NT2/D1 (cell line): Measurements from ENCODE around the gene STRAP.

Experiments
- DNase-seq: peaks from one replicate; pipeline ENCODE4 v3.0.0-alpha.2; 2011; ENCODE audit warnings: low read depth, low spot score
- H3K27me3 ChIP-seq: 2 replicates; pipeline ENCODE4 v1.6.0; 2011; ENCODE audit warnings: mild to moderate bottlenecking; ENCODE audit not compliant: insufficient read length, insufficient read depth
- H3K36me3 ChIP-seq: 2 replicates; pipeline ENCODE4 v1.6.1; 2011; ENCODE audit warnings: mild to moderate bottlenecking, low read length, mixed read lengths; ENCODE audit not compliant: insufficient read depth, insufficient read length
- H3K4me1 ChIP-seq: 2 replicates; pipeline ENCODE4 v1.5.1; 2011; ENCODE audit not compliant: insufficient read depth, insufficient read length
- H3K4me3 ChIP-seq: 2 replicates; pipeline ENCODE4 v1.5.1; 2011; ENCODE audit warnings: low read depth; ENCODE audit not compliant: insufficient read length
- H3K9ac ChIP-seq: 2 replicates; pipeline ENCODE4 v1.6.0; 2011; ENCODE audit warnings: low read depth; ENCODE audit not compliant: insufficient read length
- H3K9me3 ChIP-seq: 2 replicates; pipeline ENCODE4 v1.5.1; 2011; ENCODE audit warnings: mild to moderate bottlenecking, low read length; ENCODE audit not compliant: insufficient read depth
- SUZ12 ChIP-seq: IDR thresholded peaks from 2 replicates; pipeline ENCODE4 v1.6.1; 2011; ENCODE audit not compliant: insufficient read length, insufficient read depth; ENCODE audit errors: extremely low read depth
- YY1 ChIP-seq: IDR thresholded peaks from 2 replicates; pipeline ENCODE4 v1.6.1; 2011; ENCODE audit not compliant: insufficient read length, insufficient read depth
- ZNF274 ChIP-seq: IDR thresholded peaks from 2 replicates; pipeline ENCODE4 v1.6.1; 2011; ENCODE audit warnings: mild to moderate bottlenecking, low read depth, low read length

STRAP gene

DNA sequence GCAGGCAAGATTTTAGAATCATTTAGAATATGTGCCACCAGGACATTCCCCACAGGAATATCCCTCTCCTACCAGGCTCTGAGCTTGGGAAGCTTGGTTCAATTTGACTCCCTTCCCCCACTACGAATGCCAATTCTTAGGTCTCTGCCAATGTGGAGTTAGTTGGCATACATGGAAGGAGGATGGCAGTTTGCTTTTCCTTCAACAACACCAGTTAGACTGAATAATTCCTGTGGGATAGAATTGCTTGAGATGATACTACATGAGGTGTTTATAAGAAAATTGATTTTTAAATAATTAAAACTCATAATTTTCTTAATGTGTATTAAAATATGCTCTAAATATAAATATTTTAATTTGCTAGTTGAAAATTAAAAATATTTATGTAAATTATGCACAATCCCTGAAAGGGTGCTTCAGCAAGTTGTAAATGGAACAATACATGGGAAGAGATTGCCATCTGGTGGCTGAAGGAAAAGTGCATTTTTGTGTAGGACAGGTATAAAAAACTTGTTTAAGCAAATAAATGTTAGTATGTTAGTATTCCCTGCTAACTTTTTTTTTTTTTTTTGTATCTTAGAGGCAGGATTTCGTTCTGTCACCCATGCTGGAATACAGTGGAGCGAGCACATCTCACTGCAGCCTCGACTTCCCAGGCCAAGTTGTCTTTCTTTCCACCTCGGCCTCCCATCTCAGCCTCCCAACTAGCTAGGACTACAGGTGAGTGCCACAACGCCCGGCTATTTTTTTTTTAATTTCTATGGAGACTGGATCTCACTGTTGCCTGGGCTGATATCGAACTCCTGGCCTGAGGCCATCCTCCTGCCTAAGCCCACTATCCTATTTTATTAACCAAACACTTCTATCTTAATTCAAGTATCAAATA, 25.8 kb upstream of the STRAP start:
- H3K27me3 ChIP-seq: no peaks in the 10 kb centered on the region
- no peaks in the 10 kb centered on the region for H3K36me3 ChIP-seq
- no peaks in the 10 kb centered on the region for H3K4me1 ChIP-seq
- H3K4me3 ChIP-seq: no peak overlapping the region
- no peaks in the 10 kb centered on the region for H3K9me3 ChIP-seq
- DNase-seq: peak; percentile 72
- H3K9ac ChIP-seq: no peak overlapping the region
- TF ChIP-seq SUZ12 (no peak), YY1 (no peak), ZNF274 (no peak)

DNA sequence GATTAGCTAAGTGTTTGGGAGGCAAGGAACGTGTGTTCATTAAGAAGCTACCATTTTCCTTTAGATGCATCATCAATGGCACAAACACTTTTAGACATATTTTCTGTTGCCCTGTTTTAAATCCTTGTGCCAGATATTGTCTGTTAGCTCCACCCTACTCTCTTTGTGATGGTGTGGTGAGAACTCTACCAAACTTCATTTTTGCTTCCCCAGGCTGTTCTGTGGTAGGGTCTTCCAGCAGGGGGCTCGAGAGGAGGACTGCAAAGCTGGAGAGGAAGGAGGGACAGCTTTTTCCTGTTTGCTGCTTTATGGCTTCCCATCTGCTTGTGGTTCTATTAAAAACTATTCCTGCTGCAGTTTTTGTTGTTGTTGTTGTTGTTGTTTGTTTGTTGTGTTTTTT, 23.8 kb upstream of the STRAP start:
- DNase-seq: no peak
- TF ChIP-seq ZNF274 (no peak), SUZ12 (no peak), YY1 (no peak)
- H3K4me3 ChIP-seq: no peak overlapping the region

DNA sequence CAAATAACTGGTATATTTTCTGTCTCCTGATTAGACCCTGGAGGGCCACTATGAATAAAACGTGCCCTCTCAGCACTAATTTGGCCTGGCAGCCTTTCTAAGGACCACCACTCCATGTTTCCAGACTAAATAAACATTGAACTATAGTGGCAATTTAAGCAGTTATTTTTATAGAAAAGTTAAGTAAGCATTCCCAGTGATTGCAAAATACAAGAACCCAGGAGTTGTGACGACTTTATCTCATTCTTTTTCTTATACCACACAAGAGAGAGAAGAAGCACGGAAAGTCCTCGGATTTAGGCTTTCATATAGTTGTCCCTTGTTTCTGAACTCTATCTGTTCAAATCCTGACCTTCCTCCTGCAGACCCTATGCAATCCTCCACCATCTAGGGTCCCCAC, 23.1 kb upstream of the STRAP start:
- H3K27me3 ChIP-seq: no peaks in the 10 kb centered on the region
- TF ChIP-seq YY1: no peak
- TF ChIP-seq ZNF274: no peak
- TF ChIP-seq SUZ12: no peak
- no peak overlapping the region for H3K4me3 ChIP-seq
- H3K4me1 ChIP-seq: no peaks in the 10 kb centered on the region
- no peak for DNase-seq
- H3K9ac ChIP-seq: no peak overlapping the region
- H3K9me3 ChIP-seq: peaks cover 11% of the 10 kb centered on the region; the same call in 1 of the 2 replicates
- H3K36me3 ChIP-seq: no peaks in the 10 kb centered on the region

More for the DNA sequence above, 23.8 kb upstream of the STRAP start:
- H3K9me3 ChIP-seq: 0 out of 2 replicates have a peak, but pooled peaks cover 4% of the 10 kb centered on the region
- no peaks in the 10 kb centered on the region for H3K36me3 ChIP-seq
- no peaks in the 10 kb centered on the region for H3K27me3 ChIP-seq
- no peak overlapping the region for H3K9ac ChIP-seq
- H3K4me1 ChIP-seq: no peaks in the 10 kb centered on the region

DNA sequence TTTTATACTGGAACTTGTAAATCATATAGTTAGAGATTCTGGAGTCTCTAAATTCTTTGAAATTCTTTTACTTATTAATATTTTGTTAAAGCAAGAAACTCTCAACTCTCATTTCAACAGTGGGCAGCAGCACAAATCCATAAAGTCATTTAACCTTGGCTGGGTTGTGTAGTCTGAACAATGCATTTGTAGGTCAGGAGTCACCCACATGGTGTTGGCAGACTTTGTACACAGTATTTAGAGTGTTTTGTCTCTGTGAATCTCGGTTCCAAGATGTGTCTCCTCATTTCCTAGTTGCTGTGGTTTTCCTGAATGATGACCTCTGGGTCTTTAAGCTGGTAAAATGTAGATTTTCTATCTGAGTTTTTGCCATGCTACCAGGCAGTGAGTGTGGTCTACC, 20.8 kb upstream of the STRAP start:
- Histone ChIP-seq H3K27me3 (no peaks in the 10 kb centered on the region), H3K36me3 (no peaks in the 10 kb centered on the region), H3K4me1 (no peaks in the 10 kb centered on the region), H3K9ac (no peak overlapping the region), H3K9me3 (peaks cover 11% of the 10 kb centered on the region; the same call in 1 of the 2 replicates), H3K4me3 (no peak overlapping the region)
- no peak for TF ChIP-seq ZNF274
- no peak for TF ChIP-seq YY1
- no peak for TF ChIP-seq SUZ12
- no peak for DNase-seq

DNA sequence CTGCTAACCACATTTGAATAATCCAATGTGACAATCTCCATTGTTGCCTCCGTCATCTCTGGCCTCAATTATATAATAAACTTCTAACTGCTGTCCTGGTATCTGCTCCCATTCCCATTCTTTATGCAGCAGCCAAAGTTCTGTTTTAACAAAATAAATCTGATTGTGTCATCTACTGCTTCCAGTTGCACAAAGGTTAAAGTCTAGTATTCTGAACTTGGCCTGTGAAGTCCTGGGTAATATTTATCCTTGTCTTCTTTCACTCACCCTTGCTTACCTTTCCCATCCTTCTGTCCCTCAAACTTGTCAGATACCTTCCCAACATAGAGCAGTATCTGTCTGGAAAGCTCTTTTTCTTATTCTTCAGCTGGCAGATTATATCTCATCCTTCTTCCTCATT, 19.3 kb upstream of the STRAP start:
- Histone ChIP-seq H3K36me3 (no peaks in the 10 kb centered on the region), H3K9ac (no peak overlapping the region), H3K4me1 (no peaks in the 10 kb centered on the region), H3K9me3 (peaks cover 11% of the 10 kb centered on the region; the same call in 1 of the 2 replicates), H3K4me3 (no peak overlapping the region), H3K27me3 (no peaks in the 10 kb centered on the region)
- no peak for DNase-seq
- TF ChIP-seq YY1: no peak

DNA sequence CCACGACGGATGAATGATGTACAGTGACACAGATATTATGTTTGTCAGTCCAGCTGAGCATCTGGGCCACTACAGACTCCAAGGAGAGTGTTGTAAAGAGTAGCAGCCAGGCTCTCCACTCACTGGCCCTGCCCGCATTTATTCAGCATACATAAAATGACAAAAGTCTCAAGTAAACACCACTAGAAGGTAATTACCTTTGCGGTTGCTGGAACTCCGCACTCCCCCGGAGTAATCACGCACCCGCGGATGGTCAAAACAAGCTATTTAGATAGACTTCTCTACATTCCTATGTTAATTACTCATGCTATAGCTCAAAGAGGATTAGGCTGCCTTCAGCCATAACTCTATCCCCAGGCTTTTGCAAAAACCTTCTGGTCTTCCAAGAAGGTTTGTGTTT, 18.8 kb upstream of the STRAP start:
- peak; percentile 47 for DNase-seq
- Histone ChIP-seq H3K4me1 (no peaks in the 10 kb centered on the region), H3K36me3 (no peaks in the 10 kb centered on the region), H3K9me3 (peaks cover 11% of the 10 kb centered on the region; the same call in 1 of the 2 replicates), H3K9ac (no peak overlapping the region), H3K27me3 (no peaks in the 10 kb centered on the region), H3K4me3 (no peak overlapping the region)
- TF ChIP-seq SUZ12 (no peak), YY1 (no peak), ZNF274 (no peak)

DNA sequence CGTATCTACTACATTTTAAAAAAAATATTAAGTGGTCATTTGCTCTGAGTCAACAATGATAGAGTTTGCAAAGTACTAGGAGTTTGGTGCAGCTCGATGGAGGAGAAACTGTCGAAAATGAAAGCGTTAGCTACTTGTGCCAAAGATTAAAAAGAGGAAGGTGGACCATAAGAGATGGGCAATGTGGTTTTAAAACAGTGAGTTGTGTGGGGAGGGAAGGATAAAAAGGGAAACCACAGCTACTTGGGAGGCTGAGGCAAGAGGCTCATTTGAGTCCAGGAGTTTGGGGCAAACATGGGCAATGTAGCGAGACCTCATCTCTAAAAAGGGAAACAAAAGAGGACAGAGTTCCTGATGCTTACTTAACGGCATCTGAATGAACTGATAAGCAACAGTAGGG, 18.2 kb upstream of the STRAP start:
- TF ChIP-seq SUZ12 (no peak), ZNF274 (no peak), YY1 (no peak)
- no peak overlapping the region for H3K4me3 ChIP-seq
- H3K4me1 ChIP-seq: no peaks in the 10 kb centered on the region
- no peaks in the 10 kb centered on the region for H3K36me3 ChIP-seq
- H3K27me3 ChIP-seq: no peaks in the 10 kb centered on the region
- H3K9me3 ChIP-seq: peaks cover 11% of the 10 kb centered on the region; the same call in 1 of the 2 replicates
- H3K9ac ChIP-seq: no peak overlapping the region
- no peak for DNase-seq
